Activated effector memory CD4-positive, alpha-beta T cell treated with Interleukin-2 at 50 U/mL for 16 hours (primary cell): ENCODE data around the gene SPX.

ENCODE experiments used
- DNase-seq: peaks from one replicate; pipeline ENCODE4 v3.0.0-alpha.2; 2020

The SPX gene

GRCh38 chr12:21539797-21540196, 13.7 kb downstream of the SPX start:
- DNase-seq = no peak

GRCh38 chr12:21541773-21542172, 15.7 kb downstream of the SPX start:
- no peak for DNase-seq

- DNase-seq = no peak
Observed at GRCh38 chr12:21542403-21542802, 16.3 kb downstream of the SPX start.

GRCh38 chr12:21543151-21543550, 17.1 kb downstream of the SPX start:
- no peak for DNase-seq

- DNase-seq = no peak
Observed at GRCh38 chr12:21545557-21545956, 19.5 kb downstream of the SPX start.

GRCh38 chr12:21546716-21547115, 20.6 kb downstream of the SPX start:
- no peak for DNase-seq

- DNase-seq = no peak
Observed at GRCh38 chr12:21547437-21547836, 21.3 kb downstream of the SPX start.

GRCh38 chr12:21551841-21552465, 25.9 kb downstream of the SPX start:
- no peak for DNase-seq

GRCh38 chr12:21552635-21553328, 26.7 kb downstream of the SPX start:
- DNase-seq = no peak

GRCh38 chr12:21553329-21553675, 27.2 kb downstream of the SPX start:
- no peak for DNase-seq

GRCh38 chr12:21558100-21558679, 32.1 kb downstream of the SPX start:
- DNase-seq = no peak

GRCh38 chr12:21559855-21560569, 33.9 kb downstream of the SPX start:
- DNase-seq = no peak

GRCh38 chr12:21561158-21561557, 35.1 kb downstream of the SPX start:
- DNase-seq = no peak

GRCh38 chr12:21562859-21563258, 36.8 kb downstream of the SPX start:
- DNase-seq = no peak

GRCh38 chr12:21566223-21566906, 40.3 kb downstream of the SPX start:
- DNase-seq = no peak

- DNase-seq = no peak
Observed at GRCh38 chr12:21566907-21567394, 40.9 kb downstream of the SPX start.

- no peak for DNase-seq
Observed at GRCh38 chr12:21568115-21568514, 42.0 kb downstream of the SPX start.

- DNase-seq = no peak
Observed at GRCh38 chr12:21571046-21571445, 45.0 kb downstream of the SPX start.

GRCh38 chr12:21573733-21574358, 47.8 kb downstream of the SPX start:
- no peak for DNase-seq

- DNase-seq = no peak
Observed at GRCh38 chr12:21576431-21576830, 50.3 kb downstream of the SPX start.

GRCh38 chr12:21577516-21577915, 51.4 kb downstream of the SPX start:
- no peak for DNase-seq

GRCh38 chr12:21580748-21581516, 54.8 kb downstream of the SPX start:
- no peak for DNase-seq
